Liver (tissue), 9 donors: ENCODE data around the gene FCHO2. TPM values are rescaled to one million over a fixed set of nuclear protein-coding genes. Genes with fewer than 3 reads are reported as not detected.

Source experiments
- DNase-seq: peaks from one replicate; pipeline ENCODE4 v3.0.0-alpha.2; 2017; ENCODE audit warnings: low spot score
- H3K27ac ChIP-seq, 2 donors: one replicate each; pipeline ENCODE4 v1.7.0; 2013; ENCODE audit warnings: inconsistent platforms in 2 of 2, low read length in 2 of 2, control low read depth in 1 of 2, low read depth in 1 of 2, mild to moderate bottlenecking in 1 of 2
- H3K27me3 ChIP-seq, 4 donors: one replicate each; pipeline versions ENCODE4 v1.6.1 to v1.7.0; 2013; ENCODE audit warnings: low read length in 3 of 4, inconsistent platforms in 1 of 4, mild to moderate bottlenecking in 1 of 4, moderate library complexity in 1 of 4; ENCODE audit not compliant: control insufficient read depth in 4 of 4, insufficient read depth in 4 of 4
- H3K36me3 ChIP-seq, 4 donors: one replicate each; pipeline versions ENCODE4 v1.6.1 to v1.7.0; 2013; ENCODE audit warnings: low read length in 3 of 4, mild to moderate bottlenecking in 3 of 4, low read depth in 1 of 4, moderate library complexity in 1 of 4; ENCODE audit not compliant: control insufficient read depth in 4 of 4, insufficient read depth in 3 of 4
- H3K4me1 ChIP-seq, 4 donors: one replicate each; pipeline versions ENCODE4 v1.6.1 to v1.7.0; 2013; ENCODE audit warnings: low read length in 3 of 4, mild to moderate bottlenecking in 3 of 4, moderate library complexity in 1 of 4; ENCODE audit not compliant: control insufficient read depth in 4 of 4, insufficient read depth in 4 of 4
- H3K4me3 ChIP-seq, 3 donors: one replicate each; pipeline versions ENCODE4 v1.6.1 to v1.7.0; 2013; ENCODE audit warnings: low read length in 3 of 3, control low read depth in 1 of 3, low read depth in 1 of 3, mild to moderate bottlenecking in 1 of 3
- H3K9ac ChIP-seq, 2 donors: one replicate each; pipeline ENCODE4 v1.7.0; 2013; ENCODE audit warnings: low read length in 2 of 2, mild to moderate bottlenecking in 2 of 2, moderate library complexity in 2 of 2, control low read depth in 1 of 2, low read depth in 1 of 2
- H3K9me3 ChIP-seq, 4 donors: one replicate each; pipeline versions ENCODE4 v1.6.1 to v1.7.0; 2013; ENCODE audit warnings: low read length in 3 of 4; ENCODE audit not compliant: control insufficient read depth in 4 of 4
- ATF3 ChIP-seq: IDR thresholded peaks from 2 replicates; pipeline ENCODE4 v1.6.1; 2016; ENCODE audit warnings: antibody characterized with exemption
- EGR1 ChIP-seq, 2 donors: IDR thresholded peaks; 2 replicates each; pipeline ENCODE4 v1.6.1; 2016 to 2018; ENCODE audit warnings: antibody characterized with exemption in 2 of 2, low read depth in 2 of 2
- FOXA2 ChIP-seq: IDR thresholded peaks from 2 replicates; pipeline ENCODE4 v1.6.1; 2016; ENCODE audit warnings: antibody characterized with exemption
- GABPA ChIP-seq, 2 donors: IDR thresholded peaks in 1 of 2; conservative IDR thresholded peaks in 1 of 2; 2 replicates each; pipeline ENCODE4 v1.6.1; 2016; ENCODE audit warnings: antibody characterized with exemption in 2 of 2, mild to moderate bottlenecking in 1 of 2, moderate library complexity in 1 of 2
- HNF4A ChIP-seq, 2 donors: conservative IDR thresholded peaks; 2 replicates each; pipeline ENCODE4 v1.6.1; 2016; ENCODE audit warnings: antibody characterized with exemption in 2 of 2, mild to moderate bottlenecking in 2 of 2
- JUND ChIP-seq, 2 donors: IDR thresholded peaks; 2 replicates each; pipeline ENCODE4 v1.6.1; 2016; ENCODE audit warnings: antibody characterized with exemption in 2 of 2
- NR2F2 ChIP-seq: IDR thresholded peaks from 2 replicates; pipeline ENCODE4 v1.6.1; 2016; ENCODE audit warnings: antibody characterized with exemption
- RXRA ChIP-seq, 2 donors: IDR thresholded peaks; 2 replicates each; pipeline ENCODE4 v1.6.1; 2017 to 2018; ENCODE audit warnings: antibody characterized with exemption in 2 of 2, mild to moderate bottlenecking in 1 of 2
- SP1 ChIP-seq: IDR thresholded peaks from 2 replicates; pipeline ENCODE4 v1.6.1; 2018; ENCODE audit warnings: antibody characterized with exemption, mild to moderate bottlenecking
- YY1 ChIP-seq: IDR thresholded peaks from 2 replicates; pipeline ENCODE4 v1.6.1; 2016; ENCODE audit warnings: antibody characterized with exemption, mild to moderate bottlenecking
- ZBTB33 ChIP-seq: IDR thresholded peaks from 2 replicates; pipeline ENCODE4 v1.6.1; 2016; ENCODE audit warnings: antibody characterized with exemption
- WGBS: extraction: QIAGEN DNeasy Blood & Tissue Kit; methylation state at CpG from one replicate; pipeline ENCODE4 v1.1.7; 2013; 5-methylcytosine and 5-hydroxymethylcytosine counted together
- polyA plus RNA-seq, 2 donors: library from polyadenylated mRNA; stranded (reverse) in 1 of 2; unstranded in 1 of 2; fragments of 200-250 nt in 1 of 2; fragments of >200 nt in 1 of 2; fragmentation: Nextera tagmentation in 1 of 2; extraction: Ambion mirVana in 1 of 2; gene quantifications; one replicate each; pipeline versions ENCODE4 v1.2.1 to v1.2.3, GENCODE V29; 2013 to 2015
- total RNA-seq, 2 donors: library from RNA; depleted of rRNA; stranded (reverse); fragments of >200 nt; gene quantifications; one replicate each; pipeline ENCODE4 v1.2.3, GENCODE V29; 2014
- TF ChIP-seq, protein P1 (sequence below): IDR thresholded peaks from 2 replicates; pipeline ENCODE4 v1.6.1; 2016; ENCODE audit warnings: antibody characterized with exemption
- TF ChIP-seq, protein P2 (sequence below): fragments of 150-350 bp; IDR thresholded peaks from 2 replicates; pipeline ENCODE4 v1.5.1; 2017; ENCODE audit warnings: improper control_type of control experiment, low read depth, low read length; ENCODE audit not compliant: missing input control
- TF ChIP-seq, protein P3 (sequence below): IDR thresholded peaks from 2 replicates; pipeline ENCODE4 v1.6.1; 2016; ENCODE audit warnings: antibody characterized with exemption, mild to moderate bottlenecking
- donor health status: healthy.
- donor health status: healthy.
- donor health status: healthy.
- donor health status: healthy.
- donor health status: healthy.

Gene FCHO2
- total and polyA plus RNA-seq, 4 donors = 5.3 to 37.5 (median 9.3) TPM

DNA sequence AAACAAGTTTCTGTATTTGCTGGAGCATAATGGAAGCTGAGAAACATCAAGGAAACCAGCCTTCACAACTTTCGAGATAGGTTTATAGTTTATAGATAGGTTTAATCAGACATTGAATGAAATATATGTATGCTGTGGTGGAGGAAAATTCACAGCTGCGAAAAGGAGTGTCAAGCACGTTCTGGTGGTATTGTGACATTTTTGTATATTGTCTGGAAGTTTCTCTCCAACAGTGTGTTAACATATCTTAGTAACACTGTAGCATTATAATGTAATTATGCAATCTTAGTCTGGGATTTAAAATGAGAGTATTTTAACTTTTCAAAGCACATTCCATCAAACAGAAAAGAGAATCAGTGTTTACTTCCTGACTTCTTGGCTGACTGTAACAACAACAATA lies 50.0 kb downstream of the FCHO2 start:
- TF ChIP-seq, protein P1, sequence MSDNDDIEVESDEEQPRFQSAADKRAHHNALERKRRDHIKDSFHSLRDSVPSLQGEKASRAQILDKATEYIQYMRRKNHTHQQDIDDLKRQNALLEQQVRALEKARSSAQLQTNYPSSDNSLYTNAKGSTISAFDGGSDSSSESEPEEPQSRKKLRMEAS = no peak
- TF ChIP-seq SP1 = no peak
- TF ChIP-seq NR2F2 = no peak
- no peak for TF ChIP-seq FOXA2
- TF ChIP-seq HNF4A (conservative IDR thresholded peaks at IDR 0.05) = no peak
- no peak for TF ChIP-seq RXRA (IDR thresholded peaks at IDR 0.05)
- no peak for TF ChIP-seq GABPA (IDR thresholded peaks at IDR 0.05 in 1 of 2, conservative IDR thresholded peaks at IDR 0.05 in 1 of 2)
- TF ChIP-seq EGR1 (IDR thresholded peaks at IDR 0.05; ENCODE audit: low read depth in 2 of 2) = no peak
- Histone ChIP-seq H3K9me3 (no peaks in the 10 kb centered on the region), H3K27ac (no peak overlapping the region), H3K36me3 (peaks cover 0 to 6% (median 4%) of the 10 kb centered on the region in 4 donors), H3K4me3 (no peak overlapping the region), H3K4me1 (no peaks in the 10 kb centered on the region), H3K27me3 (no peaks in the 10 kb centered on the region), H3K9ac (no peak overlapping the region)
- no peak for DNase-seq
- WGBS = 90% methylated on average over 3 of the region's 3 CpGs

- no peaks in the 10 kb centered on the region for H3K4me1 ChIP-seq
- no peaks in the 10 kb centered on the region for H3K27me3 ChIP-seq
- TF ChIP-seq, protein P2, sequence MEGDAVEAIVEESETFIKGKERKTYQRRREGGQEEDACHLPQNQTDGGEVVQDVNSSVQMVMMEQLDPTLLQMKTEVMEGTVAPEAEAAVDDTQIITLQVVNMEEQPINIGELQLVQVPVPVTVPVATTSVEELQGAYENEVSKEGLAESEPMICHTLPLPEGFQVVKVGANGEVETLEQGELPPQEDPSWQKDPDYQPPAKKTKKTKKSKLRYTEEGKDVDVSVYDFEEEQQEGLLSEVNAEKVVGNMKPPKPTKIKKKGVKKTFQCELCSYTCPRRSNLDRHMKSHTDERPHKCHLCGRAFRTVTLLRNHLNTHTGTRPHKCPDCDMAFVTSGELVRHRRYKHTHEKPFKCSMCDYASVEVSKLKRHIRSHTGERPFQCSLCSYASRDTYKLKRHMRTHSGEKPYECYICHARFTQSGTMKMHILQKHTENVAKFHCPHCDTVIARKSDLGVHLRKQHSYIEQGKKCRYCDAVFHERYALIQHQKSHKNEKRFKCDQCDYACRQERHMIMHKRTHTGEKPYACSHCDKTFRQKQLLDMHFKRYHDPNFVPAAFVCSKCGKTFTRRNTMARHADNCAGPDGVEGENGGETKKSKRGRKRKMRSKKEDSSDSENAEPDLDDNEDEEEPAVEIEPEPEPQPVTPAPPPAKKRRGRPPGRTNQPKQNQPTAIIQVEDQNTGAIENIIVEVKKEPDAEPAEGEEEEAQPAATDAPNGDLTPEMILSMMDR = no peak
- no peak for TF ChIP-seq ATF3
- no peak for TF ChIP-seq ZBTB33
- no peak for TF ChIP-seq RXRA (IDR thresholded peaks at IDR 0.05)
- TF ChIP-seq SP1 = no peak
- no peak for TF ChIP-seq GABPA (IDR thresholded peaks at IDR 0.05 in 1 of 2, conservative IDR thresholded peaks at IDR 0.05 in 1 of 2)
- TF ChIP-seq, protein P3, sequence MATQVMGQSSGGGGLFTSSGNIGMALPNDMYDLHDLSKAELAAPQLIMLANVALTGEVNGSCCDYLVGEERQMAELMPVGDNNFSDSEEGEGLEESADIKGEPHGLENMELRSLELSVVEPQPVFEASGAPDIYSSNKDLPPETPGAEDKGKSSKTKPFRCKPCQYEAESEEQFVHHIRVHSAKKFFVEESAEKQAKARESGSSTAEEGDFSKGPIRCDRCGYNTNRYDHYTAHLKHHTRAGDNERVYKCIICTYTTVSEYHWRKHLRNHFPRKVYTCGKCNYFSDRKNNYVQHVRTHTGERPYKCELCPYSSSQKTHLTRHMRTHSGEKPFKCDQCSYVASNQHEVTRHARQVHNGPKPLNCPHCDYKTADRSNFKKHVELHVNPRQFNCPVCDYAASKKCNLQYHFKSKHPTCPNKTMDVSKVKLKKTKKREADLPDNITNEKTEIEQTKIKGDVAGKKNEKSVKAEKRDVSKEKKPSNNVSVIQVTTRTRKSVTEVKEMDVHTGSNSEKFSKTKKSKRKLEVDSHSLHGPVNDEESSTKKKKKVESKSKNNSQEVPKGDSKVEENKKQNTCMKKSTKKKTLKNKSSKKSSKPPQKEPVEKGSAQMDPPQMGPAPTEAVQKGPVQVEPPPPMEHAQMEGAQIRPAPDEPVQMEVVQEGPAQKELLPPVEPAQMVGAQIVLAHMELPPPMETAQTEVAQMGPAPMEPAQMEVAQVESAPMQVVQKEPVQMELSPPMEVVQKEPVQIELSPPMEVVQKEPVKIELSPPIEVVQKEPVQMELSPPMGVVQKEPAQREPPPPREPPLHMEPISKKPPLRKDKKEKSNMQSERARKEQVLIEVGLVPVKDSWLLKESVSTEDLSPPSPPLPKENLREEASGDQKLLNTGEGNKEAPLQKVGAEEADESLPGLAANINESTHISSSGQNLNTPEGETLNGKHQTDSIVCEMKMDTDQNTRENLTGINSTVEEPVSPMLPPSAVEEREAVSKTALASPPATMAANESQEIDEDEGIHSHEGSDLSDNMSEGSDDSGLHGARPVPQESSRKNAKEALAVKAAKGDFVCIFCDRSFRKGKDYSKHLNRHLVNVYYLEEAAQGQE = no peak
- TF ChIP-seq HNF4A (conservative IDR thresholded peaks at IDR 0.05) = no peak
- TF ChIP-seq EGR1 (IDR thresholded peaks at IDR 0.05; ENCODE audit: low read depth in 2 of 2) = no peak
- TF ChIP-seq YY1 = no peak
- TF ChIP-seq, protein P1 = no peak
- TF ChIP-seq JUND (IDR thresholded peaks at IDR 0.05) = no peak
- WGBS = 96% methylated on average over 4 of the region's 4 CpGs
- H3K27ac ChIP-seq = no peak overlapping the region
- H3K36me3 ChIP-seq = peaks cover 0 to 6% (median 4%) of the 10 kb centered on the region in 4 donors
- no peaks in the 10 kb centered on the region for H3K9me3 ChIP-seq
- H3K9ac ChIP-seq = no peak overlapping the region
- no peak overlapping the region for H3K4me3 ChIP-seq
- no peak for DNase-seq
Measured at GRCh38 chr5:73007051-73007450, 51.2 kb downstream of the FCHO2 start.
